Measurements from ENCODE around the gene GNAI3. TPM values are rescaled to one million over a fixed set of nuclear protein-coding genes. Genes with fewer than 3 reads are reported as not detected.

GNAI3 gene
- total and polyA plus RNA-seq, 2 of the 8 experiments (the other 6 are each of a cell fraction or from before 2014, with no cell fraction given), result 4.0 to 9.8 TPM

GRCh38 chr1:109579491-109579890 is 31.1 kb downstream of the GNAI3 start:
- Histone ChIP-seq H3K36me3 (ENCODE audit: control insufficient read depth in 2 of 4, insufficient read depth in 4 of 4, low read length in 3 of 4) (peaks cover 2 to 39% (median 14%) of the 10 kb centered on the region in 4 experiments; a peak in 7 of 8 replicates), H2BK5ac (ENCODE audit: low read depth, low read length) (no peak overlapping the region), H2AK5ac (ENCODE audit: low read depth, low read length) (no peak overlapping the region), H4K5ac (ENCODE audit: insufficient read length, low read depth, low read length) (no peak overlapping the region), H3K79me2 (ENCODE audit: control insufficient read depth in 1 of 2, insufficient read depth in 2 of 2, low read length in 2 of 2) (no peaks in the 10 kb centered on the region), H3K14ac (ENCODE audit: insufficient read length) (no peak overlapping the region), H3K23me2 (ENCODE audit: low read depth, low read length) (no peaks in the 10 kb centered on the region), H3K56ac (replicated peaks; ENCODE audit: insufficient read length, low read depth, low read length) (no peak overlapping the region), H3K4me2 (ENCODE audit: insufficient read depth in 1 of 2, low read depth in 2 of 2, low read length in 2 of 2) (no peak overlapping the region), H3K9ac (replicated peaks in 1 of 4; ENCODE audit: extremely low read depth in 1 of 4, low read depth in 3 of 4, low read length in 3 of 4) (no peak overlapping the region), H3K9me3 (ENCODE audit: insufficient read depth in 2 of 2, low read depth in 1 of 2, low read length in 1 of 2) (no peaks in the 10 kb centered on the region), H3K27ac (ENCODE audit: low read depth, low read length) (no peak overlapping the region), H2BK12ac (ENCODE audit: low read depth, low read length) (no peak overlapping the region), H2BK120ac (replicated peaks; ENCODE audit: low read depth, low read length) (no peak overlapping the region), H2AFZ (ENCODE audit: low read length) (no peak overlapping the region), H3K4ac (replicated peaks; ENCODE audit: insufficient read length, low read depth, low read length) (no peak overlapping the region), H4K91ac (replicated peaks; ENCODE audit: insufficient read length, low read length) (no peak overlapping the region), H3K23ac (ENCODE audit: insufficient read length) (no peak overlapping the region), H3K18ac (ENCODE audit: extremely low read depth, low read length) (no peak overlapping the region), H4K8ac (ENCODE audit: extremely low read depth, insufficient read depth, low read length) (no peak overlapping the region), H2BK20ac (ENCODE audit: low read length) (no peak overlapping the region), H3K79me1 (ENCODE audit: low read depth, low read length) (no peaks in the 10 kb centered on the region), H4K20me1 (replicated peaks in 1 of 2; ENCODE audit: control insufficient read depth in 1 of 2, insufficient read depth in 2 of 2, low read length in 2 of 2) (no peaks in the 10 kb centered on the region), H3K4me1 (replicated peaks in 1 of 4; ENCODE audit: control insufficient read depth in 3 of 4, insufficient read depth in 4 of 4, low read length in 3 of 4) (no peaks in the 10 kb centered on the region), H3K4me3 (ENCODE audit: extremely low read depth in 1 of 4, insufficient read depth in 2 of 4, low read depth in 3 of 4, low read length in 4 of 4) (no peak overlapping the region), H3K27me3 (replicated peaks in 1 of 4; ENCODE audit: control insufficient read depth in 3 of 4, extremely low read depth in 1 of 4, insufficient read depth in 3 of 4, low read length in 3 of 4) (no peaks in the 10 kb centered on the region), H2BK15ac (ENCODE audit: low read length) (no peak overlapping the region)
- ChIA-PET CTCF (ENCODE audit: partially characterized antibody) (interaction anchor here (0.9 to 1.2 kb wide), 5 partner anchors 10 to 404 kb away, joined by 3 to 4 read pairs (median 3); no protein-coding TSS in a partner anchor), POLR2A (ENCODE audit: partially characterized antibody) (no interaction called here)
- 88% methylated on average over 1 of the region's 1 CpG; no CpG with 5 or more reads in 1 of the 2 experiments for WGBS, 2 experiments (ENCODE audit: extremely low coverage in 1 of 2, insufficient coverage in 1 of 2, insufficient read length in 1 of 2, insufficient replicate concordance in 2 of 2, low coverage in 1 of 2, low lambda C conversion rate in 2 of 2, missing lambda C conversion rate in 1 of 2)
- no peak for TF ChIP-seq CHD2 (IDR thresholded peaks at IDR 0.05; ENCODE audit: low read length)
- no peak for TF ChIP-seq ATF2 (IDR thresholded peaks at IDR 0.05; ENCODE audit: low read length)
- no peak for TF ChIP-seq RXRA (IDR thresholded peaks at IDR 0.05; ENCODE audit: insufficient read depth, low read depth, low read length)
- DNase-seq (ENCODE audit: low read depth in 1 of 2, low spot score in 2 of 2), result no peak
- FAIRE-seq, result no peak

All from H1 (cell line).